IMR-90 (cell line): ENCODE data around the gene CROCC2. TPM values are rescaled to one million over a fixed set of nuclear protein-coding genes. Genes with fewer than 3 reads are reported as not detected.

Experiments used
- ATAC-seq: fragments of 200-7000 bp; cut with Tn5 transposase; 2 replicates; pipeline ENCODE4 v1.9.1; 2020; ENCODE audit warnings: low read depth, mild to moderate bottlenecking, moderate library complexity
- BruUV-seq: library from RNA; stranded (reverse); fragments of 400-500 nt; replicated peaks from 2 replicates; lab custom pipeline; 2021; lab: Mats Ljungman, UMichigan
- CTCF ChIA-PET: fragments of 300-600 bp; formaldehyde crosslinking; extraction: SDS; loops from one replicate; lab custom pipeline; 2021; ENCODE audit warnings: antibody characterized with exemption; lab: Yijun Ruan, JAX
- POLR2A ChIA-PET: fragments of 300-600 bp; sonication (Branson Sonifier 250); formaldehyde crosslinking; loops from one replicate; lab custom pipeline; 2022; ENCODE audit warnings: antibody characterized with exemption; ENCODE audit not compliant: unreplicated experiment; lab: Charles Lee
- DNase-seq: peaks from one replicate; pipeline ENCODE4 v3.0.0; 2013
- H2AFZ ChIP-seq: replicated peaks from 2 replicates; pipeline ENCODE3; 2013; ENCODE audit warnings: low read length, mild to moderate bottlenecking; ENCODE audit not compliant: poor library complexity
- H2AK5ac ChIP-seq: 2 replicates; pipeline ENCODE4 v1.6.1; 2013; ENCODE audit warnings: low read depth, low read length, inconsistent platforms
- H2AK9ac ChIP-seq: replicated peaks from 2 replicates; pipeline ENCODE3; 2013; ENCODE audit warnings: mild to moderate bottlenecking, low read depth, low read length, moderate library complexity; ENCODE audit not compliant: poor library complexity
- H2BK120ac ChIP-seq: 2 replicates; pipeline ENCODE4 v1.6.1; 2013; ENCODE audit warnings: low read depth, low read length, inconsistent platforms
- H2BK15ac ChIP-seq: 3 replicates; pipeline ENCODE4 v1.6.1; 2013; ENCODE audit warnings: low read depth, low read length, inconsistent platforms
- H2BK20ac ChIP-seq: 2 replicates; pipeline ENCODE4 v1.6.1; 2013; ENCODE audit warnings: low read depth, mild to moderate bottlenecking, inconsistent platforms, low read length, moderate library complexity
- H2BK5ac ChIP-seq: 2 replicates; pipeline ENCODE4 v1.6.1; 2013; ENCODE audit warnings: mild to moderate bottlenecking, low read depth, low read length, inconsistent platforms; ENCODE audit not compliant: poor library complexity, severe bottlenecking
- H3K14ac ChIP-seq: replicated peaks from 2 replicates; pipeline ENCODE4 v1.6.1; 2013; ENCODE audit warnings: low read depth, low read length, inconsistent platforms
- H3K18ac ChIP-seq: 2 replicates; pipeline ENCODE4 v1.6.1; 2013; ENCODE audit warnings: low read depth, low read length, control low read depth
- H3K23ac ChIP-seq: 2 replicates; pipeline ENCODE4 v1.6.1; 2013; ENCODE audit warnings: low read depth, low read length, inconsistent platforms
- H3K27ac ChIP-seq: 2 replicates; pipeline ENCODE4 v1.5.1; 2013; ENCODE audit warnings: mild to moderate bottlenecking, control low read depth, low read length; ENCODE audit not compliant: insufficient read depth
- H3K27me3 ChIP-seq: 2 replicates; pipeline ENCODE4 v1.6.1; 2013; ENCODE audit warnings: low read length; ENCODE audit not compliant: control insufficient read depth, insufficient read depth
- H3K36me3 ChIP-seq: 2 replicates; pipeline ENCODE4 v1.6.1; 2013; ENCODE audit warnings: low read length, mixed read lengths; ENCODE audit not compliant: control insufficient read depth, insufficient read depth
- H3K4ac ChIP-seq: 2 replicates; pipeline ENCODE4 v1.6.1; 2013; ENCODE audit warnings: low read depth, low read length, inconsistent platforms
- H3K4me1 ChIP-seq: 2 replicates; pipeline ENCODE4 v1.6.1; 2013; ENCODE audit warnings: low read length, mixed read lengths; ENCODE audit not compliant: control insufficient read depth, insufficient read depth
- H3K4me2 ChIP-seq: 2 replicates; pipeline ENCODE4 v1.6.1; 2013; ENCODE audit warnings: low read depth, mild to moderate bottlenecking, control low read depth, low read length, moderate library complexity
- H3K4me3 ChIP-seq: 2 replicates; pipeline ENCODE4 v1.5.1; 2013; ENCODE audit warnings: low read depth, mild to moderate bottlenecking, control low read depth, low read length, moderate library complexity; ENCODE audit not compliant: insufficient read depth
- H3K56ac ChIP-seq: 2 replicates; pipeline ENCODE4 v1.6.1; 2013; ENCODE audit warnings: low read length, inconsistent platforms; ENCODE audit not compliant: insufficient read depth; ENCODE audit errors: extremely low read depth
- H3K79me1 ChIP-seq, 2 experiments: 2 replicates each; pipeline ENCODE4 v1.6.1; 2013; ENCODE audit warnings: low read length in 2 of 2, inconsistent platforms in 1 of 2, low read depth in 1 of 2
- H3K9ac ChIP-seq: 2 replicates; pipeline ENCODE4 v1.6.1; 2013; ENCODE audit warnings: low read depth, low read length, control low read depth
- H3K9me1 ChIP-seq: 2 replicates; pipeline ENCODE4 v1.6.1; 2013; ENCODE audit warnings: low read length, inconsistent platforms; ENCODE audit not compliant: insufficient read depth
- H3K9me3 ChIP-seq: 2 replicates; pipeline ENCODE4 v1.6.1; 2013; ENCODE audit warnings: low read length; ENCODE audit not compliant: control insufficient read depth, insufficient read depth
- H4K20me1 ChIP-seq: 2 replicates; pipeline ENCODE4 v1.6.1; 2013; ENCODE audit warnings: low read length, inconsistent platforms; ENCODE audit not compliant: insufficient read depth
- H4K5ac ChIP-seq: 2 replicates; pipeline ENCODE4 v1.6.1; 2013; ENCODE audit warnings: mild to moderate bottlenecking, low read depth, low read length, control low read depth
- H4K8ac ChIP-seq, 2 experiments: 2 replicates each; pipeline ENCODE4 v1.6.1; 2013; ENCODE audit warnings: low read depth in 2 of 2, low read length in 2 of 2, control low read depth in 1 of 2, inconsistent platforms in 1 of 2
- H4K91ac ChIP-seq: 2 replicates; pipeline ENCODE4 v1.6.1; 2013; ENCODE audit warnings: low read depth, low read length, inconsistent platforms; ENCODE audit not compliant: insufficient read depth
- BHLHE40 ChIP-seq: fragments of 150-350 bp; IDR thresholded peaks from 2 replicates; pipeline ENCODE4 v1.6.1; 2016; ENCODE audit warnings: mild to moderate bottlenecking, low read depth, low read length
- NFE2L2 ChIP-seq: fragments of 150-350 bp; IDR thresholded peaks from 2 replicates; pipeline ENCODE4 v1.6.1; 2016; ENCODE audit warnings: low read depth, mild to moderate bottlenecking, low read length
- POLR2A ChIP-seq: IDR thresholded peaks from 2 replicates; pipeline ENCODE4 v1.6.1; 2012; ENCODE audit warnings: mild to moderate bottlenecking, low read depth, low read length
- WGBS, 2 experiments: methylation state at CpG; one replicate each; pipeline versions ENCODE4 v1.1.5 to v1.1.7; 2013; ENCODE audit warnings: missing lambda C conversion rate in 2 of 2; ENCODE audit not compliant: insufficient read length in 1 of 2; ENCODE audit errors: extremely low coverage in 2 of 2; 5-methylcytosine and 5-hydroxymethylcytosine counted together
- dilution Hi-C: fragments of 300-500 bp; cut with HindIII; formaldehyde crosslinking; loops from one replicate; pipeline ENCODE4 v1.14.3; 2018; ENCODE audit warnings: low sequenced_read_pairs; ENCODE audit not compliant: unreplicated experiment
- in situ Hi-C: fragments of 300-500 bp; cut with MboI; formaldehyde crosslinking; loops from 3 replicates; pipeline ENCODE4 v1.14.3; 2019; ENCODE audit warnings: low sequenced_read_pairs, inconsistent platforms, mixed read lengths
- intact Hi-C: fragments of 100-400 bp; cut with micrococcal nuclease; formaldehyde crosslinking; loops from 2 replicates; pipeline ENCODE4 v1.10.0; 2022
- polyA plus RNA-seq, 3 experiments: library from polyadenylated mRNA; depleted of rRNA; stranded (reverse); fragments of >200 nt; gene quantifications; 2 replicates each; pipeline ENCODE4 v1.2.3, GENCODE V29; 2012; ENCODE audit warnings: low replicate concordance in 1 of 3
- total RNA-seq: library from RNA; depleted of rRNA; stranded (reverse); fragments of >200 nt; gene quantifications from 2 replicates; pipeline ENCODE4 v1.2.3, GENCODE V29; 2012
- TF ChIP-seq, protein P1 (sequence below): fragments of 150-350 bp; IDR thresholded peaks from 2 replicates; pipeline ENCODE4 v1.6.1; 2016; ENCODE audit warnings: low read depth, mild to moderate bottlenecking, low read length, moderate library complexity, borderline replicate concordance

CROCC2 gene
- total and polyA plus RNA-seq, 2 of the 4 experiments (the other 2 are of a cell fraction), result not detected

DNA sequence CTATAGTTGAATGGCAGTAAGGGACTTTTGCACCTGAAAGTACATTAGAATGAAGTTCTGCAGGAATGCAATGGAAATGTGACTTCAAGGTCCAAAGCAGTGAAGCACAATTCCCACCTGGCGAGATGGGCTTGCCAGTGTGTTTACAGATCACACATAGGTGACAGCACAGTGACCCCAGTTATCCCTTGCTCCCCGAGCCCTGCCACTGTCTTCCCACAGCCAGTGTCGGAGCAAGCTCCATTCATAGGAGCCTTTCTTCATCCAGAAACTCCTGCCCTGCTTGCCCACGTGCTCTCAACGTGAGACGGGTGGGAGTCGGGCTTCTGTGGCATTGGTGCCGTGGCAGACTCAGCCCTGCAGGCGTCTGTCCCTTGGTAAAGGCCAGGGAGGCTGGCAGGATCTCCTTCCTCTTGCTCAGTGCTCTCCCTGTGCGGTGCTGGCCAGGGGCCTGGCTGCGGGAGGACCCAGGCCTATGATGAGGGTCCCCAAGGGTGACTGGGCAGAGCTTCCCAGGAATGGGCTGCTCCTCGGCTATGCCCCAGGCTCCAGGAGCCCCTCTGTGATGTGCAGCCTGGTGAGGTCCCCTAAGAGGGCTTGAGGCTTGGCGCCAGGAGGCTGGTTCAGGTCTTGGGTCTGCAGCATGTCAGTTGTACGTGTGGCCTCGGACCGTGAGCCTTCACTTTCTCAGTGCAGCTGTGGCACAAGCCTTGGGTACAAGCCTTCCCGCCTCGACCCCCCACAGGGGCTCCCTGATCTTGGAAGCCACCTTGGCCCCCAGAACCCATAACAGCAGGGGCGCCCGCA is 132.4 kb downstream of the CROCC2 start (continued):
- no peak for TF ChIP-seq NFE2L2

DNA sequence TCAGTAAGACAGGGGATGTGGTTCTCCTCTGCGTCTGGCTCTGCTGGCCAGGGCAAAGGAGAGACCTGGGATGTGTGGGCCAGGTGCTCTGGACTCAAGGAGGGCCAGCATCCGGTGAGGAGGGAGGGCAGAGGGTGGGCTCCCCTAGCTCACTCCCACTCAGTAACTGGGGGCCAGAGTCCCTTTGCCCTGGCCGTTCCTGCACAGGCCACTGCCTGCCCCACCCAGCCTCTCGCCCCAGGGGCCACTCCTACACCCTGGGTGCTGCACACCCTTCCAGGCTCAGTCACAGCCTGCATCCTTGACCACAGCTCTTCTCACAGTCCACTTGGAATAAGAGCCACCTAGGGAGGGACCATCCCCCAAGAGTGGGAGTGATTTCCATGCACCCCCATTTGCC is 133.3 kb downstream of the CROCC2 start:
- ATAC-seq, result no peak
- H3K56ac ChIP-seq, result no peak overlapping the region
- CTCF ChIA-PET, result no interaction called here

More for the DNA sequence above, 133.3 kb downstream of the CROCC2 start:
- no CpG with 5 or more reads among the region's 4 CpGs for WGBS, 2 experiments
- no peak overlapping the region for H2BK120ac ChIP-seq
- no TSS peak for BruUV-seq
- no peak overlapping the region for H3K4me2 ChIP-seq
- no peak overlapping the region for H3K23ac ChIP-seq
- H3K9me1 ChIP-seq, result no peaks in the 10 kb centered on the region
- no peak overlapping the region for H3K4me3 ChIP-seq
- no peak overlapping the region for H4K5ac ChIP-seq
- H3K4me1 ChIP-seq, result no peaks in the 10 kb centered on the region; the same call in 1 of the 2 replicates
- no peak overlapping the region for H2AK9ac ChIP-seq
- H3K27me3 ChIP-seq, result no peaks in the 10 kb centered on the region
- no peak overlapping the region for H3K9ac ChIP-seq
- POLR2A ChIA-PET, result no interaction called here
- no peak overlapping the region for H2BK15ac ChIP-seq
- H2BK20ac ChIP-seq, result no peak overlapping the region
- no peak overlapping the region for H2BK5ac ChIP-seq
- H2AFZ ChIP-seq, result no peak overlapping the region
- H3K14ac ChIP-seq, result no peak overlapping the region
- H4K8ac ChIP-seq, result no peak overlapping the region
- TF ChIP-seq, protein P1, sequence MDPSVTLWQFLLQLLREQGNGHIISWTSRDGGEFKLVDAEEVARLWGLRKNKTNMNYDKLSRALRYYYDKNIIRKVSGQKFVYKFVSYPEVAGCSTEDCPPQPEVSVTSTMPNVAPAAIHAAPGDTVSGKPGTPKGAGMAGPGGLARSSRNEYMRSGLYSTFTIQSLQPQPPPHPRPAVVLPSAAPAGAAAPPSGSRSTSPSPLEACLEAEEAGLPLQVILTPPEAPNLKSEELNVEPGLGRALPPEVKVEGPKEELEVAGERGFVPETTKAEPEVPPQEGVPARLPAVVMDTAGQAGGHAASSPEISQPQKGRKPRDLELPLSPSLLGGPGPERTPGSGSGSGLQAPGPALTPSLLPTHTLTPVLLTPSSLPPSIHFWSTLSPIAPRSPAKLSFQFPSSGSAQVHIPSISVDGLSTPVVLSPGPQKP, result no peak
- TF ChIP-seq BHLHE40 (no peak), POLR2A (no peak)
- no peaks in the 10 kb centered on the region for H3K79me1 ChIP-seq
- no peak overlapping the region for H3K18ac ChIP-seq
- no peak overlapping the region for H2AK5ac ChIP-seq
- dilution Hi-C loops (no loop called here), intact Hi-C loops (no loop called here), in situ Hi-C loops (no loop called here)
- peaks cover 14% of the 10 kb centered on the region for H3K36me3 ChIP-seq
- H3K4ac ChIP-seq, result no peak overlapping the region
- no peak overlapping the region for H3K27ac ChIP-seq
- DNase-seq, result no peak
- H3K9me3 ChIP-seq, result peaks cover under 1% of the 10 kb centered on the region
- H4K20me1 ChIP-seq, result no peaks in the 10 kb centered on the region
- H4K91ac ChIP-seq, result no peak overlapping the region
